GM20000 (cell line): ENCODE data around the gene SLC25A26.

ENCODE experiments used
- DNase-seq: peaks from one replicate; pipeline ENCODE4 v3.0.0; 2012; ENCODE audit warnings: low spot score
- TF ChIP-seq, protein P1 (sequence below): IDR thresholded peaks from 2 replicates; pipeline ENCODE4 v1.5.1; 2012; ENCODE audit warnings: mild to moderate bottlenecking, control low read depth; ENCODE audit errors: extremely low read depth, missing control alignments

The SLC25A26 gene

DNA sequence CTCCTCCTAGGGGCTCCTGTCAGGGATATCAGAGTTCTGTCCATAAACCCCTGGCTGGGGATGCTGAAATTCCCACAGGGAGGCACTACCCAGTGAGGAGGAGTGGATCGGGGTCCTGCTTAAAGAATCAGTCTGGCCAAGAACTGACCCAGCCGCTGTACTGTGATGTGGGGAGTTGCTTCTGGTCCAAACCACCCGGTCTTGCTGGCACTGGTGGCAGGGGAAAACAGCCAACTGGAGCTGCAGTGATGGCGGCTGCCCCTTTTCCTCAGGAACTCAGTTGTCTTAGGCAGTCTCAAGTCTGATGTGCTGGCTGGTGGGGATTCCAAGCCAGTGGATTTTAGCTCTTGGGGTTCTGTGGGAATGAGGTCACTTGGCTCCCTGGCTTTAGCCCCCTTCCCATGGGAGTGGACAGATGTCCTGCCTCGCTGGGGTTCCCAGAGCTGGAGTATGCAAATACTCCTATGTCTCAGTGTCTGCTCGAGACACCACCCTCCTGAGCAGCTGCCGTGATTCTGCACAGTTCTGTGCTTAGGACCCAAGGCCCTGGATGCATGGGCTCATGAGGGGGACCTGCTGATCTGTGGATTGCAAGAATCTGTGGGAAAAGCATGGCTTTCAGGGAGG lies 97.1 kb downstream of the SLC25A26 start:
- TF ChIP-seq, protein P1, sequence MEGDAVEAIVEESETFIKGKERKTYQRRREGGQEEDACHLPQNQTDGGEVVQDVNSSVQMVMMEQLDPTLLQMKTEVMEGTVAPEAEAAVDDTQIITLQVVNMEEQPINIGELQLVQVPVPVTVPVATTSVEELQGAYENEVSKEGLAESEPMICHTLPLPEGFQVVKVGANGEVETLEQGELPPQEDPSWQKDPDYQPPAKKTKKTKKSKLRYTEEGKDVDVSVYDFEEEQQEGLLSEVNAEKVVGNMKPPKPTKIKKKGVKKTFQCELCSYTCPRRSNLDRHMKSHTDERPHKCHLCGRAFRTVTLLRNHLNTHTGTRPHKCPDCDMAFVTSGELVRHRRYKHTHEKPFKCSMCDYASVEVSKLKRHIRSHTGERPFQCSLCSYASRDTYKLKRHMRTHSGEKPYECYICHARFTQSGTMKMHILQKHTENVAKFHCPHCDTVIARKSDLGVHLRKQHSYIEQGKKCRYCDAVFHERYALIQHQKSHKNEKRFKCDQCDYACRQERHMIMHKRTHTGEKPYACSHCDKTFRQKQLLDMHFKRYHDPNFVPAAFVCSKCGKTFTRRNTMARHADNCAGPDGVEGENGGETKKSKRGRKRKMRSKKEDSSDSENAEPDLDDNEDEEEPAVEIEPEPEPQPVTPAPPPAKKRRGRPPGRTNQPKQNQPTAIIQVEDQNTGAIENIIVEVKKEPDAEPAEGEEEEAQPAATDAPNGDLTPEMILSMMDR, result no peak
- no peak for DNase-seq

DNA sequence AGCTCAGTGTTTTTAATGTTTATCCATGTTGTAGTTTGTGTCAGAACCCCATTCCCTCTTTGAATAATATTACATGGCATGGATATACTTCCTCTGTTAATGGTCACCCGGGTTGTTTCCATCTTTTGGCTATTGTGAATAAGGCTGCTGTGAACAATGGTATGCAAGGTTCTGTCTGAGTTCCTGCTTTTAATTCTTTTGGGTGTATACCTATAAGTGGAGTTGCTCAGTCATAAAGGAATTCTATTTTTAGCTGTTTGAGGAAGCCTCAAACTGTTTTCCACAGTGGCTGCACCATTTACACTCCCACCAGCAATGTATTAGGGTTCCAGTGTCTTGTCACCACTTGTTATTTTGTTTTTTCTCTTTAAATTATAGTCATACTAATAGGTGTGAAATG lies 99.6 kb downstream of the SLC25A26 start:
- TF ChIP-seq, protein P1, result no peak
- DNase-seq, result no peak

DNA sequence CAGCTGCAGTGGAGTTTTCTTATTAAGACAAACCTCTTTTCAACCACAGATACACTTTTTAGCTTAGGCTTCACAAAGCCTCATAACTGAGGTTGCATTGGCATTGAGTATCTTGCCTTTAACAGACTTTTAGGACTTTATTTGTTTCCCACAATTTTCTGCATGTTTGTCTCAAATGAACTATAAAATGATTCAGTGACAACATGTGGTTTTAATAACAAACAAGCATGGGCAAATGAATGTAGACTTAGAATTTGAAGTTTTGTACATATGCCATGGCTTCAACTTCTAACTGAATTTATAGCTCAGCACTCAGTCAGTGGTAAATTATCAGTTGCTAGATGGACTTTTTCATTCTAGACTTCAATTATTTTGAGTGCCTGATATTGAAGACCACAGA lies 101.6 kb downstream of the SLC25A26 start:
- DNase-seq, result no peak
- TF ChIP-seq, protein P1, result no peak

DNA sequence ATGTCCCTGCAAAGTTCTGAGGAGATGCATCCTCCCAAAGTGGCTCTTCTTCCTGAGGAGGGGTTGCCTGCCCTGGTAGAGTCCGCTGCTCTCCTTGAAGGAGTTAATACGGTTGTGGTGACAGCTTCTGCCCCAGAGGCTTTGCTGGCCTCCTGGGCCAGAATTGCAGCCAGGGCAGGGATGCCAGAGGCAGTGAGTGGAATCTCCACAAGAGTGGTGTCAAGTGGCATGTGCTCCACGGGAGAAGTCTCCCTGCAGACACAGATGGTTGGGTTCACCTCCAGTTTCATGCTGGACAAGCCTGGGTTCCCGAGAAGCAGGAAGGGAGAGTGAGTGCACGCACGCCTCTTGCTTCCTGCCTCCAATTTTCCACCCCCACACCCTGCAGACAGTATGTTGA lies 105.5 kb downstream of the SLC25A26 start:
- TF ChIP-seq, protein P1, result no peak
- DNase-seq, result no peak

DNA sequence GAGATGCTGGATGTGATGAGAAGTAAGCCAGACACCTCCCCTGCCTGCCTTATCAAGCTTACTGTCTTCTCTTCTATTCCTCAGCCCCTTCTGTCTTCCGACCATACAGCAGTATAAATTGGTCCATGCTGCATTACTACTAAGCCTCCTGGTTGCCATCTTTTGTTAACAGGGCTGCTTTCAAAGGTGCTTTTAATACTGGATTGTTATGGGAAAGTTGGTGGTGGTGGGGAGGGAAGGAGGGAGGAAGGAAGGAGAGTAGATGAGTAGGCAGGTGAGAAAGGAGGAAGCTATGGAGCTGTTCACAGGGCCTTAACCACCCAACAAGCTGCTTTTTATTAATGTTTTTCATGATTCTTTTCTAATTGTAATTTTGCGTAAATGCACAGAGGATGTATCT lies 114.9 kb downstream of the SLC25A26 start:
- TF ChIP-seq, protein P1, result no peak

DNA sequence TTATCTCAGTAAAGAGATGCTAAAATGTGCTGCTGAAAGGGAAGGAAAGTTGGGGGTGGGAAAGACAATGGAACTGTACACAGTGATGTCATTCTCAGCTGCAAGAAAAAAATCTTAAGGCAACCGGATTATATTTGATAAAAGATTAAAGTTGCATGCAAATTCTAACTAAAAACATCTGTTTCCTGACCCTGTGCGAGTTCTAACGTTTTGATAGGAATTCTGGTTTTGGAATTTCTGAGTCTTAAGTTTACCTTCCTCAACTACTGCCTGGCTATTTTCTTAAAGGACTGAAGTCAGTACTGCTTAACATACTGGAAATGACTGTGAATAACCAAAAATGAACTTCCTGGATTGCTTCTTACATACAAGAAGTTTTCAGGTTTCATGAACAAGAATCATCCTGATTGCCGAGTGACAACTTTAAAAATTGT lies 115.5 kb downstream of the SLC25A26 start:
- TF ChIP-seq, protein P1, result no peak
- DNase-seq, result no peak

More for the DNA sequence above, 114.9 kb downstream of the SLC25A26 start:
- no peak for DNase-seq

DNA sequence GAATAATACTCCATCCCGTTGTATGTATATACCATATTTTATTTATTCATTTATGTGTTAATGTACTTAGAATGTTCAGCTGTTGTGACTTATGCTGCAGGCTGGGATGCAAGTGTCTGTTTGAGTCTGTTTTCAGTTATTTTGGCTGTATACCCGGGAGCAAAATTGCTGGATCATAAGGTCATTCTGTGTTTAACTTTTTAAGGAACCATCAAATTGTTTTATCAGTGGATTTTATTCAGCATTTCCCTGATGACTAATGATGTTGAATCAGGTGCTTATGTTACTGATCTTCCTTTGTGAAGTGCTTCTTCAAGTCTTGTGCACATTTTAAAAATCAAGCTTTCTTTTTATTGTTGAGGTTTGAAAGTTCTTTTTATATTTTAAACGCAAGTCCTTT lies 118.1 kb downstream of the SLC25A26 start:
- no peak for DNase-seq
- TF ChIP-seq, protein P1, result no peak
